ENCODE data around the gene EFNA2.

DNA sequence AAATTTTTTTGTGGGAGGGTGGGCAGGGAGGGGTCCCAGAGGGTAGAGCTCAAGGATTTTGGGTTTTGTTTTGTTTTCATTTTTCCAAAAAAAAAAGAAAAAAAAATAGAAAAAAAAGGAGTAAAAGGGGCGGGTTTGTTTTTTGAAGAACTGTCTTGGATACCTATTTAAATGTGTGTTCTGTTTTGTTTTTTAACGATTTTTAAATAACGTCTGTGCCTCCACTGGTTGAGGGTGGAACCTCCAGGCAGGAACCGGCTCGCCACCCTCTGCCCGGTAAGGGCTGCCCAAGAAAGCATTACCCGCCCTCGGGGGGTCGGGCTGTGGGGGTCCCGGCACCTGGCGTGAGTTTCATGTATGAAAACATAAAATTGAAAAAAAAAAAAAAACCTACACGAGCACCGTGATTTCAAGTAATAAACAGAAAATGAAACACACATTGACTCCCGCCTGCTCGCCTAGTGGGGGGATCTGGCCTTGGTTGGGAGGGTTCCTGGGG is 26.9 kb upstream of the EFNA2 start:
- TF ChIP-seq, protein P1, sequence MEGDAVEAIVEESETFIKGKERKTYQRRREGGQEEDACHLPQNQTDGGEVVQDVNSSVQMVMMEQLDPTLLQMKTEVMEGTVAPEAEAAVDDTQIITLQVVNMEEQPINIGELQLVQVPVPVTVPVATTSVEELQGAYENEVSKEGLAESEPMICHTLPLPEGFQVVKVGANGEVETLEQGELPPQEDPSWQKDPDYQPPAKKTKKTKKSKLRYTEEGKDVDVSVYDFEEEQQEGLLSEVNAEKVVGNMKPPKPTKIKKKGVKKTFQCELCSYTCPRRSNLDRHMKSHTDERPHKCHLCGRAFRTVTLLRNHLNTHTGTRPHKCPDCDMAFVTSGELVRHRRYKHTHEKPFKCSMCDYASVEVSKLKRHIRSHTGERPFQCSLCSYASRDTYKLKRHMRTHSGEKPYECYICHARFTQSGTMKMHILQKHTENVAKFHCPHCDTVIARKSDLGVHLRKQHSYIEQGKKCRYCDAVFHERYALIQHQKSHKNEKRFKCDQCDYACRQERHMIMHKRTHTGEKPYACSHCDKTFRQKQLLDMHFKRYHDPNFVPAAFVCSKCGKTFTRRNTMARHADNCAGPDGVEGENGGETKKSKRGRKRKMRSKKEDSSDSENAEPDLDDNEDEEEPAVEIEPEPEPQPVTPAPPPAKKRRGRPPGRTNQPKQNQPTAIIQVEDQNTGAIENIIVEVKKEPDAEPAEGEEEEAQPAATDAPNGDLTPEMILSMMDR (IDR thresholded peaks at IDR 0.05; ENCODE audit: control extremely low read depth in 1 of 3, insufficient read depth in 1 of 3, low read depth in 1 of 3, low read length in 3 of 3) = no peak
- TF ChIP-seq POLR2A (IDR thresholded peaks at IDR 0.05; ENCODE audit: control extremely low read depth in 1 of 2, low read depth in 2 of 2, low read length in 2 of 2) = no peak
